Small intestine (tissue), 7 donors: ENCODE results near the gene ITGAD. TPM values are rescaled to one million over a fixed set of nuclear protein-coding genes. Genes with fewer than 3 reads are reported as not detected.

ENCODE experiments used
- DNase-seq, 2 donors: peaks; one replicate each; pipeline versions ENCODE4 v3.0.0 to v3.0.0-alpha.2; 2013
- FAIRE-seq: peaks from 2 replicates; lab custom pipeline; 2012; peaks lifted over from hg19 to GRCh38; lab: Jason Lieb, UNC
- H3K27ac ChIP-seq, 3 donors: one replicate each; pipeline ENCODE4 v1.5.1; 2013; ENCODE audit warnings: low read length in 2 of 3, mild to moderate bottlenecking in 2 of 3, control low read depth in 1 of 3, inconsistent platforms in 1 of 3, low read depth in 1 of 3, moderate library complexity in 1 of 3
- H3K27me3 ChIP-seq, 3 donors: one replicate each; pipeline ENCODE4 v1.6.1; 2013; ENCODE audit warnings: low read length in 3 of 3, inconsistent platforms in 1 of 3; ENCODE audit not compliant: control insufficient read depth in 3 of 3, insufficient read depth in 3 of 3
- H3K36me3 ChIP-seq, 3 donors: one replicate each; pipeline ENCODE4 v1.6.1; 2013; ENCODE audit warnings: low read length in 3 of 3, inconsistent platforms in 1 of 3, low read depth in 1 of 3, mild to moderate bottlenecking in 1 of 3, moderate library complexity in 1 of 3; ENCODE audit not compliant: control insufficient read depth in 3 of 3, insufficient read depth in 2 of 3
- H3K4me1 ChIP-seq, 3 donors: one replicate each; pipeline ENCODE4 v1.6.1; 2013; ENCODE audit warnings: low read length in 2 of 3, inconsistent platforms in 1 of 3, low read depth in 1 of 3, mild to moderate bottlenecking in 1 of 3, moderate library complexity in 1 of 3; ENCODE audit not compliant: control insufficient read depth in 3 of 3, insufficient read depth in 2 of 3
- H3K4me3 ChIP-seq, 3 donors: one replicate each; pipeline ENCODE4 v1.5.1; 2013; ENCODE audit warnings: low read length in 3 of 3, control low read depth in 1 of 3, inconsistent platforms in 1 of 3, low read depth in 1 of 3, mild to moderate bottlenecking in 1 of 3, moderate library complexity in 1 of 3
- H3K9me3 ChIP-seq, 2 donors: one replicate each; pipeline ENCODE4 v1.6.1; 2013; ENCODE audit warnings: low read depth in 1 of 2, low read length in 1 of 2; ENCODE audit not compliant: control insufficient read depth in 2 of 2, insufficient read depth in 1 of 2
- WGBS, 3 donors: extraction: QIAGEN DNeasy Blood & Tissue Kit; methylation state at CpG; one replicate each; pipeline ENCODE4 v1.1.7; 2013; 5-methylcytosine and 5-hydroxymethylcytosine counted together
- polyA plus RNA-seq, 4 donors: library from polyadenylated mRNA; stranded (reverse) in 3 of 4; unstranded in 1 of 4; fragments of 200-250 nt in 3 of 4; fragments of 120-200 nt in 1 of 4; gene quantifications; one replicate each; pipeline versions ENCODE4 v1.2.1 to v1.2.3, GENCODE V29; 2013
- donor health status: healthy with polysubstance abuse.
- donor health status: control.
- donor health status: control.
- donor health status: Bipolar disorder and iron deficiency.
- donor health status: healthy.

Gene ITGAD
- polyA plus RNA-seq, 4 donors = 0.06 to 0.15 TPM; not detected in 2

DNA sequence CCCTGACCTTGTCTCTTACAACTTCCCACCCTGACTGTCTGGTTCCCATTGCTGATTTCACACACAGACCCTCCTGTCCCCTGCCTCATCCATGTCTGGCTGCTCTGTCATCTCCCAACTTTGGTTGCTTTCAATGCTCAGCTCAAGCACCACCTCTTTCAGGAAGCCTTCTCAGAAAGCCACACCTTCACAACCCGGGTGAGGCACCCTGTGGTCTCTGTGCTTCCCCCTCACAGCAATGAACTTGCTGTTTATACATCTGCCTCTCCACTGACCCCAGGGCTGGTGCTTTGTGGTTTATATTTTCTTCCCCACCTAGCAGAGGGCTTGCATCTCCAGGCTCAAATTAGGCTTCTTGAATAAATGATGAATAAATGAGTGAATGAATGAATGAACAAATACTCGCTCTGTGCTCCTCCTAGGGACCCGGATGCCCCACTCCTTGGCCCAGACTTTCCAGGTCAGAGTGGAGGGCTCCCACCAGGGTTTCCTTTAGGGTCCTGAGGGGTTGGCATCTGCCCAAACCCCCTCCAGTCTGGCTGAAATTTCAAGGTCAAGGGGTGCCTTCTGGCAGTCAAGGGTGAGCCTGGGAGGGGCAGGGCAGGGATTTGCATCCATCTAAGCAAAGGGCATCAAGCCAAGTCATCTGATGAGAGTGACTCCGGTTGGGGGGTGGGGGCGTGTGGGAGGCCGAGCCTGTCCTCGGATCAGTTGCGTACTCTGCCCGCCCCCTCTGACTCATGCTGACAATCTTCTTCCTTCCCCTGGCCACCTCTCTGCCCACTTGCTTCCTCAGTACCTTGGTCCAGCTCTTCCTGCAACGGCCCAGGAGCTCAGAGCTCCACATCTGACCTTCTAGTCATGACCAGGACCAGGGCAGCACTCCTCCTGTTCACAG lies 38.5 kb upstream of the ITGAD start, which contains the start of gene ITGAX:
TSS of gene ITGAX (plus strand) at position 783 of the 898 bp plus-strand sequence. CDS start at position 862, 79 bp downstream.
- Histone ChIP-seq H3K4me3 (no peak within 1 kb of the TSS), H3K27ac (peak within 1 kb of the TSS in 1 of 3 donors; percentile 39), H3K36me3 (no peaks in the 10 kb centered on the region), H3K27me3 (no peaks in the 10 kb centered on the region), H3K9me3 (peaks cover 0 to 6% of the 10 kb centered on the region in 2 donors), H3K4me1 (no peaks in the 10 kb centered on the region)
- 21 to 23% (median 23%) methylated on average over 10 of the region's 10 CpGs for WGBS, 3 donors
- DNase-seq (peak; percentile 14 to 20), FAIRE-seq (no peak)

DNA sequence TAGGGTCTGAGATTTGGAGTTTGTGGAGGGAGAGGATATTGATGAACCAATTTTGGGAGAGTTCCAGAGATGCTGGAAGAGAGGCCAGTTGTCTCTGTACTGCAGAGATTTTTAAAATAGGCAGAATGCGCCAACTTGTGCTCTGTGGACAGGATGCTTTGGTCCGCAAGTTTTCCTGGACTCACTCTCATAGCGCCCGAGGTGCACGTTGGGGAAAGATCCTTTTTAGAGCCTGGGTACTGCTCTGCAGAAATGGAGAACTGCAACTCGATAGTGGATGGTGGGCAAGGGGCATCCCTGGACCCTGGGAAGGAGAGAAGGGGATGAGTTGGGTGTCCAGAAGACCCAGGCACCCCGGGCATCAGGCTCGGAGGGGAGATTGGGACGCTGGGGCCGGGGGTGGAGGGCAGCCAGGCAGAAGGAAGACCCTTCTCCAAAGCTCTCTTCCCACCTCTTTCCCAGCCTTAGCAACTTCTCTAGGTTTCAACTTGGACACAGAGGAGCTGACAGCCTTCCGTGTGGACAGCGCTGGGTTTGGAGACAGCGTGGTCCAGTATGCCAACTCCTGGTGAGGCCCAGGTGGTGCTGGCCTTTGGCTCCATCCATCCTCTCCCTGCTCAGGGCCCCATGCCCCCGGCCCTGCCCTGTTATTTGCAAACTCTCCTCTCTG lies 37.6 kb upstream of the ITGAD start:
- 77 to 86% (median 82%) methylated on average over 14 of the region's 14 CpGs for WGBS, 3 donors
- FAIRE-seq = no peak
- Histone ChIP-seq H3K27ac (no peak overlapping the region), H3K4me1 (no peaks in the 10 kb centered on the region), H3K27me3 (no peaks in the 10 kb centered on the region), H3K36me3 (no peaks in the 10 kb centered on the region), H3K9me3 (peaks cover 0 to 3% of the 10 kb centered on the region in 2 donors), H3K4me3 (no peak overlapping the region)
- DNase-seq = no peak

DNA sequence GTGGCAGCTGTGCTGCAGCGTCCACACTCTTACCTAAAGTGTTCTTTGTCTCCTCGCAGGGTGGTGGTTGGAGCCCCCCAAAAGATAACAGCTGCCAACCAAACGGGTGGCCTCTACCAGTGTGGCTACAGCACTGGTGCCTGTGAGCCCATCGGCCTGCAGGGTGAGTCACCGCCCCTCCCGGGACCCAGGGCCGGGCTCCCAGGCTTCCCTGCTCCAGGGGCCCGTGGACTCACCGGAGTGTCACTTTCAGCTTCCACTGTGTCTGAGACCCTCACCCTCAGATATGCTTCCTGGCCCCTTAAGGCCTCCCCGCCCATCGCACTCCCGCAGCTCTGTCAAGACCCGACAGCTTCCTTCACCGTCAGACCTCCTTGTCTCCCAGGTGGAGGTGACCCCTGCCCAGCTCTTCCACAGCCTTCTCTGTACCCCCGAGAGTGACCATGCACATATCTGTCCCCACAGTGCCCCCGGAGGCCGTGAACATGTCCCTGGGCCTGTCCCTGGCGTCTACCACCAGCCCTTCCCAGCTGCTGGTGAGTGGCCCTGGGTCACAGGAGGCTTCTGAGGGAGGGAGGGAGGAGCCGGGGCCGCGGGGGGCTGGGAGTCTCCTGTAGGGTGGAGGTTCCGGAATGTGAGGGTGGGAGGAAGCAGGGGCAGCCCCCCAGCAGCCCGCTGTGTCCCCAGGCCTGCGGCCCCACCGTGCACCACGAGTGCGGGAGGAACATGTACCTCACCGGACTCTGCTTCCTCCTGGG lies 36.4 kb upstream of the ITGAD start:
- H3K4me3 ChIP-seq = no peak overlapping the region
- H3K27ac ChIP-seq = no peak overlapping the region
- no peaks in the 10 kb centered on the region for H3K9me3 ChIP-seq
- H3K36me3 ChIP-seq = no peaks in the 10 kb centered on the region
- DNase-seq (no peak), FAIRE-seq (no peak)
- H3K27me3 ChIP-seq = no peaks in the 10 kb centered on the region
- H3K4me1 ChIP-seq = no peaks in the 10 kb centered on the region
- WGBS, 3 donors = 63 to 73% (median 71%) methylated on average over 23 to 28 of the region's 28 CpGs

DNA sequence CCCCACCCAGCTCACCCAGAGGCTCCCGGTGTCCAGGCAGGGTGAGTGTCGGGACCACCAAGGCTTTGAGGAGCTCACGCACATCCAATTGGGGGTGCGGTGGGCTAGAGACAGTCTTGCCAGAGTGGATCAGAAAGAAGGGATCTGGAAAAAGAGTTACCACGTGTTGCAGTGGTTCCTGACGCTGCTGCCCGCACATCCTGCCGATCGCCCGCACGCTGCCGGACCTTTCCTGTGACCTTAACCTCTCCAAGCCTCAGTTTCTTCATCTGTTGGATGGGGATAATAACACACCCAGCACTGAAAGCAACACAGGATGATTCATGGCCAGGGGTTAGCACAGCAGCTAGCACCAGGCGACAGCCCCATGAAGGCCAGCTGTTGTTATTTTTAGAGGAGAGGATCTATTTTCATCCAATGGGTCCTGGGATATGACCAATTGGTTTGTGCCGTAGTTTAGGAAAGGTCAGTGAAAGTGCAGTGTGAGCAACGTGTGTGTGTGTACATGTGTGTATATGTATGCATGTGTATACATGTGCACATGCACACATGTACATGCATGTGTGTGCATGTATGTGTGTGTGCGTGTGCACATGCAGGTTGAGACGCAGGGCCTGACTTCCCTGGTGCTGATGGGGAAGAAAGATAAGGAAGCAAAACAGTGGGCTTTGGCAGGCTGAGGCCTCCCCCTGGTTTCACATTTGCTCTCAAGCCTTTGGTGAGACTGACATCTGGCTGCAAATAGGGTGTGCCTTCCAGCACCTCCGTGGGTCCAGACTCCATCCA lies 35.6 kb upstream of the ITGAD start:
- no peaks in the 10 kb centered on the region for H3K4me1 ChIP-seq
- H3K27ac ChIP-seq = no peak overlapping the region
- DNase-seq = no peak
- 69 to 84% (median 82%) methylated on average over 17 to 18 of the region's 18 CpGs for WGBS, 3 donors
- no peaks in the 10 kb centered on the region for H3K9me3 ChIP-seq
- no peak overlapping the region for H3K4me3 ChIP-seq
- H3K27me3 ChIP-seq = no peaks in the 10 kb centered on the region
- H3K36me3 ChIP-seq = no peaks in the 10 kb centered on the region
- no peak for FAIRE-seq

DNA sequence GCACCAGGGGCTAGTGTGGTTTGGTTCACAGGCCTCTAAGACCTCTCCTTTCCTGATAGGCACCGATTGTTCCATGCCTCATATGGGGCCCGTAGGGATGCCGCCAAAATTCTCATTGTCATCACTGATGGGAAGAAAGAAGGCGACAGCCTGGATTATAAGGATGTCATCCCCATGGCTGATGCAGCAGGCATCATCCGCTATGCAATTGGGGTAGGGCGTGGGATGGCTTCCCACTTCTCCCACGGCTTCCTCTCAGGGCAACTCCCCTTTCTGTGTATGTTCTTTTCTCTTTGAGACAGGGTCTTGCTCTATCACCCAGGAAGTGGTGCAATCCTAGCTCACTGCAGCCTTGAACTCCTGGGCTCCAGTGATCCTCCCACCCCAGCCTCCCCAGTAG lies 32.9 kb upstream of the ITGAD start:
- Histone ChIP-seq H3K36me3 (no peaks in the 10 kb centered on the region), H3K27me3 (no peaks in the 10 kb centered on the region), H3K4me1 (no peaks in the 10 kb centered on the region), H3K9me3 (no peaks in the 10 kb centered on the region), H3K27ac (no peak overlapping the region), H3K4me3 (no peak overlapping the region)
- 81 to 85% (median 84%) methylated on average over 7 of the region's 7 CpGs for WGBS, 3 donors
- no peak for DNase-seq
- FAIRE-seq = no peak

DNA sequence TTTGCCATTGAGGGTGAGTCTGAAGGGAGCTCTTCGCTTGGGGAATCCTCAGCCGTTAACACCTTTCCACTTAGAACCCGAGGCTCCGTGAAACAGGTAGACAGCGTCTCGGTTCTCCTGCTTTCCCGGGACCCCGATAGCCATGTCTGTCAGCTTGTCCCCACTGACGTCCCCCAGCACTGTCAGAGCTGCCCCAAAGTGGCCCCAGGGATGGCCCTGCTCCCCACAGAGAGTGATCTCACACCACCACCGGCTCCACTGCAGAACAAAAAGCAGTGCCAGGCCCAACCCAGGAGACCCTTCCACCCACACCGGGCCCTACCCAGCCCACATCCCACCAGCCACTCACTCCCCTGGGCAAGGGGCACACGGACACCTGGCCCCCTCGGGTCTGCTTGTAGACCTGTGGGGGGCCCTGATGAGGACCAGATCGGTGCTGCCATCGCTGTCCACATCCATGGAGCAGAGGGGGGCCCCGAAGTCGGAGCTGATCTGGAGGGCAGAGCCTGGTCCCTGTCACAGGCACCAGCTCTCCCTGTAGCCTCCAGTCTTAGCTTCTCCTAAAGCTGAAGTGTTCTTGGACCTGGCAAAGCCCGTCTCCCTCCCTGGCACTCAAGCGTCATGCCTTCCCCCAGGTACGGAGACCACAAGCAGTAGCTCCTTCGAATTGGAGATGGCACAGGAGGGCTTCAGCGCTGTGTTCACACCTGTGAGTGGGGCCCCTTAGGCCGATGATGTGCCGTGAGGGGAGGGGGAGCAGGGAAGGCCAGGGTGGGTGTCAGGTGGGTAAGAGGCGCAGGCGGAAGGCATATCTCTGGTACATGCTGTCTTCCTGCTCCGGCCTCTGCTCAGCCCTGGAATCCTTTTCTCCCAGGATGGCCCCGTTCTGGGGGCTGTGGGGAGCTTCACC lies 31.7 kb upstream of the ITGAD start:
- Histone ChIP-seq H3K27ac (no peak overlapping the region), H3K4me1 (no peaks in the 10 kb centered on the region), H3K36me3 (no peaks in the 10 kb centered on the region), H3K9me3 (no peaks in the 10 kb centered on the region), H3K4me3 (no peak overlapping the region), H3K27me3 (no peaks in the 10 kb centered on the region)
- no peak for DNase-seq
- WGBS, 3 donors = 78 to 83% (median 81%) methylated on average over 28 of the region's 28 CpGs
- FAIRE-seq = no peak
